ENCODE results near the gene AP1S3.

AP1S3 gene

DNA sequence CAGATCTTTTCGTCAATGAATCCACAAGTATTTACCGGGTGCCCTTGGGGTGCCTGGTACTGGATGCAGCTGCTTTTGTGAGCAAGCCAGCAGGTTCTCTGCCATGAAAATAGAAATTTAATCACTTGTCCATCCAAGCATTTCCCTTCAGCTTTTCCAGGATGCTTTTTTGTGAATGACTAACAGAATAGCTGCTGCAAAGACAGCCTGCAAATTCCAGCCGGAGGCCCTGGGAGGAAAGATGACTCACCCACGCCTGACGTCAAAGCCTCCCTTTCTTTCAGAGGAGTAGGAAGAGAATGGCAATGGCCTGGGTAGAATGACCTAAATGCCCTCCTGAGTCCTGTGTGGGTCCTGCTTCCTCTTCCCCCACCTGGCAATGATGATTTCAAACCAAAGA, 111.9 kb downstream of the AP1S3 start:
- DNase-seq (ENCODE audit: insufficient read length, low spot score) (peak; percentile 81), FAIRE-seq (peak; percentile 98)
- no peak for TF ChIP-seq POLR2A (IDR thresholded peaks at IDR 0.05; ENCODE audit: low read depth, low read length)

DNA sequence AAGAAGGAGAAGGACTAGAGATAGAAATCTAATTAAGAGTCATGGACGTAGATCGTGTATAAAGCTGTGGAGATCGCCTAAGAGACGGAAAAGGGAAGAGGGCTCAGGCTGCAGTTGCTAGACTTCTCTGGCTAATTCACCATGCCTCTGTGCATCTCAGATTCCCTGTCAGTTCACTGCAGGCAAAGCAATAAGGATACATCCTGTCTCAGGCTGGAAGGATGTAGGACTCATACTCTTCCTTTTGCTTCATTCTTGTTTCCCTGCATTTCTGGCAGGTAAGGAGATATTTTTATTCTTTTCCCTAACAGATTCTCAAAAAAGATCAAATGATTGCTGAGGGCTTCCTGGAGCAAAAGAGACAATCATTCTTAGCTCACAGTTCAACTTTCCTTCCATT, 112.5 kb downstream of the AP1S3 start:
- TF ChIP-seq POLR2A (IDR thresholded peaks at IDR 0.05; ENCODE audit: low read depth, low read length): no peak
- FAIRE-seq: peak; percentile 75

DNA sequence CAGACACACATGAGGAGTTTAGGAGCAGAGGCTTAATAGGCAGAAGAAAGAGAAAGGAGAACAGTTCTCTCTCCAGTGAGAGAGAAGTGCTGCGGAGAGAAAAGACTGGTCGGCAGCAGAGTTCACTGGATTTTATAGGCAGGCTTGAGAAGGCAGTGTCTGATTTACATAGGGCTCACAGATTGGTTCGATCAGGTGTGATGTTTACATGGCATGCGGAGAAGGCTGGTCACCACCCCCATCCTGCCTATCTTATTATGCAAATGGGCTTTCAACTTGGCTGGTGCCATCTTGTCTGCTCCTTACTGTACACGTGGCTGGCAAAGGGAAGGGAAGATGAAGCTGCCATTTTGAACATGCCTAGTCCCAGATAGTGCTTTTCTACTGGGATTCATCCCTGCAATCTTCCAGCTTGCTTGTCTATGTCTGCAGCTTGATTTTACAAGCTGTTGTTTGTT, 113.4 kb downstream of the AP1S3 start:
- no peak for TF ChIP-seq POLR2A (IDR thresholded peaks at IDR 0.05; ENCODE audit: low read depth, low read length)
- FAIRE-seq: no peak
- no peak for DNase-seq (ENCODE audit: insufficient read length, low spot score)

More for the DNA sequence above, 112.5 kb downstream of the AP1S3 start:
- no peak for DNase-seq (ENCODE audit: insufficient read length, low spot score)

DNA sequence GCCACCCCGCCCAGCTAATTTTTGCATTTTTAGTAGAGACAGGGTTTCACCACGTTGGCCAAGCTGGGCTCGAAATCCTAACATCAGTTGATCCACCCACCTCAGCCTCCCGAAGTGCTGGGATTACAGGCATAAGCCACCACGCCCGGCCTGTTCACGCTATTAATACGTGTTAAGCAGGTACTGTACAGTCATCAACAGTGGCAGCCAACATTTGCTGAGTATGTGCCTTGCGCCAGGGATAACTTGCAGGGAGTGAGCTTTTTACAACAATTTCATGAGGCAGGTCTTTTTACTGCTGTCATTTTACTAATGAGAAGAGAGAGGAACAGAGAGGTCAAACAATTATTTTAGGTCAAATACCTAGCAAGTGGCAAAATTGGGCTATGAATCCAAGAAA, 115.2 kb downstream of the AP1S3 start:
- DNase-seq (ENCODE audit: insufficient read length, low spot score) (no peak), FAIRE-seq (no peak)
- no peak for TF ChIP-seq POLR2A (IDR thresholded peaks at IDR 0.05; ENCODE audit: low read depth, low read length)

DNA sequence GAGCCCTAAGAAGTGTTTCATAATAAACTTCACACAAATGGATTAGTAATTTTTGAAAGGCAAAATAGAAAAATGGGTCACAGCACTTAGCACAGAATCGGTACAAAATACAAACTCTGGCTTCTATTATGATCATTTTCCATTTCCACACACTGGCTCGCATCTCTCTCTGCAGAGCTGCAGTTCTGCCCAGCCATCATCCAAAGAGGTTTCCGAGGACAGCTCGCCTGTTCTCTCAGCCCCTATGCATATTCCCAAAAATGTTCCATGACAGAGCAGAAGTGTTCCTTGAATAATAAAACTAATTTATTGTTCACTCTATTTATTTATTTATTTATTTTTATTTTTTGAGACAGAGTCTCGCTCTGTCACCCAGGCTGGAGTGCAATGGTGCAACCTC, 115.6 kb downstream of the AP1S3 start:
- TF ChIP-seq POLR2A (IDR thresholded peaks at IDR 0.05; ENCODE audit: low read depth, low read length): no peak
- no peak for DNase-seq (ENCODE audit: insufficient read length, low spot score)
- FAIRE-seq: no peak

DNA sequence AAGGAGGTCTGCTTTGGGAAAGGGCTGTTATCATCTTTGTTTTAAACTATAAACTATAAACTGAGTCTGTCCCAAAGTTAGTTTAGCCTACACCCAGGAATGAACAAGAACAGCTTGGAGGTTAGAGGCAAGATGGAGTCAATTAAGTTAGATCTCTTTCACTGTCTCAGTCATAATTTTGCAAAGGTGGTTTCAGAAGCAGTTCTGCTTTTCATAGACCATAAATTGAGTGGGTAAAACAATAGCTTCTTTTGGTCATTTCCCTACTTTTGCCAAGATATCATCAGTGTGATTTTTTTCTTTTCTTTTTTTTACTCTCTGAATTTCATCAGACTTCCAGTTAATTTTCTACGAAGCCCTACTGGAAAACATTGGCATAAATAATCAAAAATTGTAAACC, 117.0 kb downstream of the AP1S3 start:
- DNase-seq (ENCODE audit: insufficient read length, low spot score) (no peak), FAIRE-seq (no peak)
- no peak for TF ChIP-seq POLR2A (IDR thresholded peaks at IDR 0.05; ENCODE audit: low read depth, low read length)

DNA sequence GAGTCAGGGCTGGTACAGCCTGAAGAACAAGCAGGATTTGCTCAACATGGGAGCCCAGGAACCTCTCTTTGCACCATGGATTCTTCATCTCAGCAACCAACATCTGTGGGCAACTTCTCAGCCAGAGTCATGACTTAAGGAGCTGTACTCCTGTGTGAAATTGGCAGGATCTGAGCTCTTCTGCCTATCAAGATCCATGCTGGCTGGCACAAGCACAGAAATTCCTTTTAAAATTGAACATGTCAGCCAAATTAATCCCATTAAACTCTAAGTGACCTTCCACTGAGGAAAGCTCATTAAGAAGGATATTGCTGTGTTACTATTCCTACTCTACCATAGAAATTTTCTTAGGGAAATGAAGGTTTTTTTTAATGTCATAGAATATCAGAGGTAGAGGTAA, 124.7 kb downstream of the AP1S3 start:
- DNase-seq (ENCODE audit: insufficient read length, low spot score): no peak
- FAIRE-seq: no peak
- TF ChIP-seq POLR2A (IDR thresholded peaks at IDR 0.05; ENCODE audit: low read depth, low read length): no peak

DNA sequence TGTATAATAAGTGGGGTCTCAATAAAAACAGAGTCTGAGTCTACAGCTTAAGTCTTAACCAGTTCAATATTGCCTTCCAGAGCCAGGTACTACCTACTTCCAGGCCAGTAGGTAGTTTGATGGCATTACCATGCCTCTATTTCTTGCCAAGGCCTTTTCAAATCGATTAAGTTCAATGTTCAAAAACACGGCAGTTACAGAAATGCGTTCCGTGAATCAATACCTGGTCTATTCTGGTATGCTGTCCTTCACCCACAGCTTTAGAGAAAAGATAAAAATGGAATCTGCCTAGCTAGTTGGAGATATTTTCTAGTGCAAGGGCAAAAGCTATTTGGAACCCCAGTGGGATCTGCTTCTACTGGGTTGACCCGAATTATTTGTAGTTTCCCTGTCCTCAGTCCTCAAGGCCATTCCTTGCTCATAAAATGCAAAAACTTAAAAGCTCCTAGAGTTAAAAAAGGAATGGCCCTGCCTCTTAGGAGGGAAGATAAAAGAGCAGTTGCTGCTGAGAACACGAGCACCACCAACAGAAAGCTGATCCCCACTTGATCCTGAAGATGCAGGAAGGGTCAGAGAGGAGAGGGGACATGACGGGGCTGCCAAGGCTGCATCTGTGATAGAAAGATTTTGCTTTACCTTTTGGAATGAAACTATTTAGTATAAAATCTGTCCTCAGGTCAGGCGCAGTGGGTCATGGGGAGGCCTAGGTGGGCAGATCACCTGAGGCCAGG, 125.6 kb downstream of the AP1S3 start:
- FAIRE-seq (no peak), DNase-seq (ENCODE audit: insufficient read length, low spot score) (no peak)
- TF ChIP-seq POLR2A (IDR thresholded peaks at IDR 0.05; ENCODE audit: low read depth, low read length): no peak
